HG03469 (cell line): ENCODE data around the gene PPP2R2C.

Experiments
- ATAC-seq: cut with Tn5 transposase; IDR thresholded peaks from one replicate; pipeline ENCODE4 v1.9.1; 2021; ENCODE audit warnings: mild to moderate bottlenecking, moderate library complexity, moderate number of reproducible peaks; ENCODE audit not compliant: unreplicated experiment

The PPP2R2C gene

DNA sequence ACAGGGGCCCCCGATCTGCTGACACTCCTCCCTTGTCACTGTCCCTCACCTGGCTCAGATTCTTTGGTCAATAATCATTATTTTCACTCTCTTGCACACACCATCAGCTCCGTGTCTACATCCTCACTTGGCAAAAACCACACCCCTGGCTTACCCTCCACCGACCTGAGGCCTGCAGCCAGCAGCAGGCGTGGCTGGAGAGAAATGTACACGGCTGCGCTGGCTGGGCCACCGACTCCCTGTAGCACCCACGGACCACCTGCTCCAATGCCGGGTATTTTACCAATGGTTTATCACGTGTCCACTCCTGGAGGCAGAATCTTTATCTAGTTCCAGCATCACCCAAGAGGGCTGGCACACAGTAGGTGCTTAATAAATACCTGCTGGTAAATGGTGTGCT, 104.3 kb downstream of the PPP2R2C start:
- ATAC-seq = no peak

DNA sequence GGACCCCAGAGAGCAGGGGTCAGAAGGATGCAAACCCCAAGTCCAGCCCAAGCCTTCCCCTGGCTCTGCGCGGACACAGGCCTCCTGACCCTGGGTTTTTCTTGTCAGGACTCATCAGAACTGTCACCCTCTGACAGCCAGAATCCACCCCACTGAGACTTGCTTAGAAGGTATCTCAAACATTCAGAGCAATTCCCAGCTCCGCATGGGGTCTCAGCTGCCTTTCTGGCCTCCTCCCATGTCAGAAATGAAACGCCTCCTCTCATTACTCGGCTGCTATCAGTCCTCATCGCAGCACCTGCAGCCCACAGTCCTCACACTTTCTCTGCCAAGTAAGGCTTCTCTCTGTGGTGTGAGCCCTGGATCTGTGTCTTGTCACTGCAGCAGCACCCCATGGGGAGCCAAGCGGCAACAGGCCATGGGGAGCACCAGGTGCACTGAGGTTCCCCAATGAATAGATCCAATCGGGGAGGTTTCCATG, 105.0 kb downstream of the PPP2R2C start:
- ATAC-seq = no peak

DNA sequence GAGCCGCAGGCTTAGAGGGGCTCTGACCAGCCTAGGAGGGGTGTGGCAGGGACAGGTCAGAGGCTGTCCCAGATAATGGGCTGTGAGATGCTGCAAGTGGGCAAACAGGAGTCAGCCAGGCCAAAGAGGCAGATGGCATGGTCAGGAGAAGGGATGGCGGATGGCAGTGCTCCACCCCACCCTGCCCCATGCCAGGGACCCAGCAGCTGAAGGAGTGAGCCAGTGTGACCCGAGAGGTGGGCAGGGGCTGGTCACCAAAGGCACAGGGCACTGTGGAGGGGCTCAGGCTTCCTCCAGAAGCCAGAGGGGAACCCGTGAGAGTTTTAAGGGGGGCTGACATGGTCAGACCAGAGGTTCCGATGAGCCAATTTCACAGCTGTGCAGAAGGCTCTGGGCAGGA, 105.8 kb downstream of the PPP2R2C start:
- ATAC-seq = no peak

DNA sequence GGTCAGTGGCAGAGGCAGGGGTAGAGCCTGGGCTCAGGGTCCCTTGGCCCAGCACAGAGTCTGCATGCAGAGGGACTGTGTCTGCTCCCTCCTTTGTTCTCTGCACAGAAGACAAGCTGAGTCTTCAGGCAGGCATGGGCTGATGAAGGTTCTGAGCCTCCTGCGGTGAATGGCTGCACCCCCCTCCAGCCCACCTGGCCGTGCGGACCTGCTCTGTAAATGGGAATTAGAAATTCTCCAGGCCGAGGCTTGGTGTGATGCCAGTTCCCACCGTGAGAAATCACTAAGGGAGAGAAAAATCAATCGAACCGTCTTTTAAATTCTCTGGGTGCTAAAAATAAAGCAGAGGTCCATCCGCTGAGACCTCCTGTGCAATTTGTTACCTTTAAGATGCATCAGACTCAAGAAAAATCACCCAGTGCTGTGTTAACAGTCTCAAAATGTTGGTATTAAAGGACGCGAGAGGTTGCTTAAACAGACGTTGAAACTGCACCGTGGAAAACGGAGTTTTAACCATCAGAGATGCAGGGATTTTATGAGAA, 106.8 kb downstream of the PPP2R2C start:
- no peak for ATAC-seq

DNA sequence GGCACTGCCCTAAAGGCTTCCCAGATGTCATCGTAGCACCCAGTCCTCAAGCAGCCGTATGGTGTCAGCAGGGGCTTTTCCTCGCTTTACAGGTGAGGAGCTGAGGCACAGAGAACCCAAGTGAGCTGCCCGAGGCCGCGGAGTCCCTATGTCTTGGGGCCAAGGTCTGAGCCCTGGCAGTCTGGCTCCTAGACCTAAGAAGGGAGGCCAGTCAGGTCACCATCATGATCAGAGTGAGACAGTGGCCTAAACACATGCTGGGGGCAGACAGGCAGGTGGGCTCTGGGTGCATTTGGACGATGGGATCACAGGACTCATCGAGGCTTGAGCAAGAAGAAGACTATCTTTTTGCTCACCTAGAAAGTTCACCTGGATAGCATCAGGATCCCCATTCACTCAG, 107.8 kb downstream of the PPP2R2C start:
- ATAC-seq = no peak

DNA sequence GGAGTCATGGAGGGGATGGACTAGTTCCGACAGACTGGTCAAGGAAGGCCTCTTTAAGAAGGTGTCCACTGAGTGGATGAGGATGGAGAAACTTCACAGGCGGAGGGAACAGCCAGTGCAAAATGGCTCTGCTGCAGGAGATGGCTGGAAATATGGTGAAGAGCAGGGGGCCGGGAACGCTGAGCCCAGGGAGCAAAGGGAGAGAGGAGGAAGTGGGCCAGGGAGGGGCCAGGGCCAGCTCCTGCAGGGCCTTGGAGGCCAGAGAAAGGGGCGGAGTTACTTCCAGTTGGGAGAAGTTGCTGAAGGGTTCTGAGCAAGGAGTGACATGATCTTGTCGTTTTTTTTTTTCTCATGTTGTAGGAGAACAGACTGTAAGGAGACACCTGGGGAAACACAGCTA, 108.3 kb downstream of the PPP2R2C start:
- no peak for ATAC-seq

DNA sequence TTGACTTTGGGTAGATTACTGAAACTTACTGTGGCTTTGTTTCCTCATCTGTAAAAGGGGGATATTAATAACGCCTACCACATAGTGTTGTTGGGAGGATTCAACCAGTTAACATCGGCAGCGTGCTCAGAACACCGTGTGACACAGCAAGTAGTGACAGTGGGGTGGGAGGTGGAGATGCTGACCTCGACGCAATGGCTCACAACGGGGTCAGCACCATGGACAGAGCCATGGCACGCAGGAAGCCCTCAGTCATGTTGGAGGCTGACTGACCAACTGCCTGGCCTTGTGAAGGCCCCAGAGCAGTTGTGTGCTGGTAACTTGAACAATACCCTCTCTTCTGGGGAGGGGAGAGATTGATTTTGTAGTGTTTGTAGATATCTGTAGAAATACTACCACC, 109.5 kb downstream of the PPP2R2C start:
- ATAC-seq = no peak

DNA sequence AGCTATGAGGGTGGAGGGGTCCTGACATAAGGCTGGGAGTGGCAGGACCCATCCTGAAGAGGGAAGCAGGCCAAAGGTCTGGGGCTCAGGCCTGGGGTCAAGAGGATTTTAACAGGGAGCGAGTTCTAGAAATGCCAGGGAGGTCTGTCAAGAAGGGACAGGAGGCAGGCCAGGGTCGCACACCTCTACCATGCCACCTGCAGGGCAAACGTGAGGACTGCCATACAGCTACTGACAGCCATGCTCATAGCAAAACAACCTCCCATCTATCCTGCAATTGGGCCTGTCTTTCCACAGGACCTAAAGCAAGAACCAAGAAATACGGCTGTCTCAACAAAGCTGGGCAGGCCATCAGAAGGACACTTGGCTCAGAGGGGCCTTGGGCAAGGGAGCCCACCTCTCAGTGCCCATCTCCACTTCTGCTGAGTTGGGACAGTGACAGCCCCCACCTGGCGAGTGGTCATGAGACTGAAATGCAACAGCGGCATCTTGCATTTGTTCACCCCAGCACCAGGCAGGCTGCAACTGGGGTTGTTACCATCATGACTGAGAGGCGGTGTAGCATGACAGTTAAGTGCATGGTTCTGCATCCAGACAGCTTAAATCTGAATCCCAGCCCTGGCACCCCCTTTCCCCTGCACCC, 110.0 kb downstream of the PPP2R2C start:
- ATAC-seq = no peak

DNA sequence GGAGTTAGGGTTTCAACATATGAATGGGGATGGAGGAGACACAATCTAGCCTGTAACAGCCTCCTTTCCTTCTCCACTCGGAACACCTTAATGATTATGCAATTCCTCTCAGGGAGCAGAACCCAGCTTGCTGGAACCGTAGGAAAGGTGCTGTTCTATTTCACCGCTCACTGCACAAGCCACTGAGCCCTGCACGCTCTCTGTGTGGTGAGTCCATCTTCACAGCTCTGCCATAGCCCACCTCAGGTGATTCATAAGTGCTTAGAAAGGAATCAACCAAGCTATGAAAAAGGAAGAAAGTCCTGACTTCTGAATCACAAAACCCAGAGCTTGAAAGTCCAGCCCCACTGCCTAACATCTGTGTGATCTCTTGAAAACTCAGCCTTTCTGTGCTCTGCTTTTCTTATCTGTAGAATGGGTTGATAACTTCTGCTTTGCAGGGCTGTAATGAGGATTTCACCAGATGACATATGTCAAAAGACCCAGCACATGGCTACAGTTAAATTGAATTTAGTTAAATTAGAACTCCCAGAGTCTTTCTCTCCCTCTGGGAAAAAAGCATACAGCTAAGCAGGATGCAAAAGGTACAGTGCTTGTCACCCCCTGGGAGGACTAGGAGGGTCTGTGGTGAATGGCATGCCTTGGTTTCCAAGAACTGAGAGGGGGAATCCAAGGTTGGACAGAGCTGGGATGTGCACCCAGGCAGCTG, 111.2 kb downstream of the PPP2R2C start:
- no peak for ATAC-seq

DNA sequence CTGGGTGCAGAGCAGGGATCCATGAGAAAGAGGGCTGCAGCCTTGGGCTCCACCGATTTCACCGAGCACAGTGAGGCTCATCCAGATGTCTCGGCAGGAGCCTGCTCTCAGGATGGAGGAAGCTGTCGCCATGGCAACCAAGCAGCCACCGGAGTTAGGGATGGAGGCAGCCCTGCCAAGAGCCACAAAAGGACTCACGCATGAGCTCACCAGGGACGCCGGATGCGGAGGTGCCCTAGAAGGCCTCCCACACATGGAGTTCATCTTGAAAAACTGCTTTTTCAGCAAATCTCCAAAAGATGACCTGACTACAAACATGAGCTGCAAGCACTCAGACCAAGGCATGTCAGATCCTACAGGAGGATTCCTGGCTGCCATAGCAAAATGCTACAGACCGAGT, 112.0 kb downstream of the PPP2R2C start:
- ATAC-seq = no peak

DNA sequence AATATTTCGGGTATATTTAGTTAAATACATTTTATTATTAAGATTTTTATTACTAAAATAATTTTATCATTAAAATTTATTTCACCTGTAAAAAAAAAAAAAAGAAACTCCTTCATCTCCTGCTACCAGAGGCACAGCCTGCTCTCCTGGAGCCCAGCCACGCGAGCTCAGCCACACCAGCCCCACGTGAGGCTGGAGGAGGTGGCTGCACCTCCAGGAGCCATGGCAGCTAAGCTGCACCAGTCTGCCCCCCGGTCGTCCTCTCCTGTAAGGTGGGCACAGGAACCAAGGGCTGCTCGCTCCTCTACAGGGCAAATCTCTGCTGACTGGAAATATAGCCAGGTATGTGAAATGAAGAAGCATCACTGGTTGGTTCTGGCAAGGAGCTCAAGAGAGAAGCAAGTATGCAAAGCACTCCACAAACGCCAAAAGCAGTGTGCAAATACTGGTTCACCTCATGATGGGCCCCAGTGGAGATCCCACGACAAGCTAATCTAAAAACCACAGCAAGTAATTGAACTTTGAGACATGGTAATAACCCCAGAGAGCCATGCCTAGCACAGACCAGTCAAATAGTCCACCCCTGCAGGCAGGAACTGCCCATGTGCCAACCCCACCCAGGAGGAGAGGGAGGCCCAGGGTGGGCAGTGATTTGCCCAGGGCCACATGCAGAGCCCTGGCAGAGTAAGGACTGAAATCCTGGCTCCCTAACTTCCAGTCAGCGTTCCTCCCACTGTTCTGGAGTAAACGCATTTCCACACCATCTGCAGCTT, 112.7 kb downstream of the PPP2R2C start:
- ATAC-seq = no peak

DNA sequence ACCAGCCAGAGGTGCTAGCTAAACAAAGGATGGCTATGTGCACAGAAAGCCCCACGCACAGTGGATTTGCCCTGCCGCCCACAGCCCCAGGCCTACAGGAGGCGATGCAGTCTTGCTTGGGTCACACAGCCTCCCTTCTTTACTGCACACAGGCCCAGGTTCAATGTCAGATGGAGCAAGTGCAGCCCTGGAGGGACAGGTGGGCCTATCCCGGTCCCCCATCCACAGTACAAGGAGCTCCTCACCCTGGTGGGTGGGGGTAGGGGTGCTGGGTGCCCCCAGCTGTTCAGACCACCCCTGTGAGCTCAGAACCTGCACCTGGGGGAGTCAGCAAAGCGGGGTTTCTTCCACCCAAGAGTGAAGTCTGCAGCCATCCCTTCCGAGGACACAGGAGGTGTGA, 114.9 kb downstream of the PPP2R2C start:
- ATAC-seq = no peak

DNA sequence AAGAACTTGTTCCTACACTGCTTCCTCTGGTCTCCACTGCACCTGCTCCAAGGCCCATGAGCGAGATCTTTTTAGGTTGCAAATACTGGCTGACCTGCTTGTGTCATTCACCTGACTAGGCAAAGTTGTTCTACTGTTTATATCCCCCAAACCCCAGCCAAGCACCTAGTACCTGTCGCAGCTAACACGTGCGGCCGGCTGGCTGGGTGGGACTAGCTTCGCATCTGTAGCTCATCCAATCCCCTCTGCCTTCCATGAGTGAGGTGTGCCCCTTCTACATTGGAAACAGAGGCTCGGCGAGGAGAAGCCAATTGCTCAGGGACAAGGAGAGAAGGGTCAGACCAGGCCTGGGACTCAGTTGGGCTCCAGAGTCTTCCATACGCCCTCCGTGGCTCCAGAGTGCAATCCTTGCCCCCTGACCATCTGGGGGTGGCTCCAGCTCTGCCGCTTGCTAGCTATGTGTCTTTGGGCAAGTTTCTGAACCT, 116.3 kb downstream of the PPP2R2C start:
- ATAC-seq = no peak

DNA sequence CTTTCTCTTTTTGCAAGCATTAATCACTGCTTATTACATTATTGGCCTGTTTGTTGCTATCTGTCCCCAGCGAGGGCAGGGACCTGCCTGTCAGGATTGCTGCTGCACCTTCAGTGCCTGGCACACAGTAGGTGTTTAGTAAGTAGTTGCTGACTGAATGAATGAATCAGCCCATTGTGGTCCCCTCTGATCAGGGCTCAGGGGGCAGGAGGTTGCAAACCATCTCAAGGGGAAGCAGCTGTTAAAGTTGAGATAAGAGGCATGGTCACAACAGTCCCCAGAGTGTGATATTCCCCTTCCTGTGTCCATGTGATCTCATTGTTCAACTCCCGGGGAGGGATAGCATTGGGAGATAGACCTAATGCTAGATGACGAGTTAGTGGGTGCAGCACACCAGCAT, 117.4 kb downstream of the PPP2R2C start:
- no peak for ATAC-seq

DNA sequence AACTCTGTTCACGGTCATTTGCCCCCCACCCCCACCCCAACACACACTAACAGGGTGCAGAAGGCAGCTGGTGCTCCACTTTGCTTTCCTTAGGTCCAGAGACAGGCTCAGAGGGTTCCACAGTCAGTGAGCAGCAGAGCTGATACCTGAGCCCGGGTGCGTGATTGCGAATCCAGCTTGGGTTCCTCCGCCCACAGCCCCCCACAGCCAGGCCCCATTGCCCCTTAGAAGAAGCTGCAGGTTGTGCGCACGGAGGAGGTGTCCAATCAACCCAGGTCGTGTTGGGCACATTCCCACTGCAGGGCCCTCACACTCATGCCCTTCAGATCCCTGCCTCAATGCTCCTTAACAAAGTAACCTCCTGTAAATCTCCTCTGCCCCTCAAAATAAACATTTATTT, 117.8 kb downstream of the PPP2R2C start:
- no peak for ATAC-seq

DNA sequence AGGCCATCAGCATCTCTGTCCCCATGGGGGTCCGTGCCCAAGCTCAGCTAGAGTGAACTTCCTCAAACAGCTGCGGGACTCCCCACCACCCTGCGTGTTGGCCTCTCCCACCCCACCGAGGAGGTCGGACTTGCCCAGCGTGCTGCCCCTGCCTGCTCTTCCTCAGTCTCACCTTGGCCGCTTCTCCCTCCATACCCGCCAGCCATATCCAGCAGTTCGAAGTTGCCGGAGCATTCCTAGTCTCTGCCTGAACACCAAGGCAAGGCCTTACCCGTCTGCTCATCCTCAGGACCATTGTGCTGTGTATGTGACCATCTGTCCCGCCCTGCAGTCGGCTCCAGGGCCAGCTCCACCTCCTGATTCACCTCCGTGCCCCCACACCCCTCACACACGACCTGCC, 118.3 kb downstream of the PPP2R2C start:
- ATAC-seq = no peak

DNA sequence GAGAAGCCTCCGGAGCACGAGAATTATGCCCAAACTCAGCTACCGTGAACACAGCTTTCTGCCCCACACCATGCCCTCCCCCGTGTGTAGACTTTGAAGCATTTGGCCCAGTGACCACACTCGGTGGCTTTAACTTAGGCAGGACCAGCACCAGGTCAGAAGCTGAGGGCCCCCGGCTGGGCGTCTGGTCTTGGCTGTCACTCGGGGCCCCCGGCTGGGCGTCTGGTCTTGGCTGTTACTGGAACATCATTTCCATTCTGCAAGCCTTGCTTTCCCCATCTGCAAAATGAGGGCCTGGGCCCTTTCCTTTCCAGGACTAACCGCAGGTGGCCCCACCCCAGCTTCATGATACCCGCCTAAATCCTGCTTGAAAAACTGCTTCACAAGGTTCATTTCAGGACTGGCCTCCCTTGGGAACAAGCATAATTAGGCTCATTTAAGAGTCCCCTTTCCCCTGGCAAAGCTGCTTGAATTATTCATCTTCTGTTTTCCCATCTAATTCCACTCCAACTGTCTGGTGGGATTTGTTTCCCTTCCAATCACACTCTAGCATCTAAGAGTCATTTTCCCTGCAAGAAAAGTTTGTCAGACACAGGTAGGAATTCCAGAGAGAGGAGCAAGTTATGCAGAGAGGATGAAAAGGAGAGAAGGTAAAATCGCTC, 120.3 kb downstream of the PPP2R2C start:
- ATAC-seq = no peak

DNA sequence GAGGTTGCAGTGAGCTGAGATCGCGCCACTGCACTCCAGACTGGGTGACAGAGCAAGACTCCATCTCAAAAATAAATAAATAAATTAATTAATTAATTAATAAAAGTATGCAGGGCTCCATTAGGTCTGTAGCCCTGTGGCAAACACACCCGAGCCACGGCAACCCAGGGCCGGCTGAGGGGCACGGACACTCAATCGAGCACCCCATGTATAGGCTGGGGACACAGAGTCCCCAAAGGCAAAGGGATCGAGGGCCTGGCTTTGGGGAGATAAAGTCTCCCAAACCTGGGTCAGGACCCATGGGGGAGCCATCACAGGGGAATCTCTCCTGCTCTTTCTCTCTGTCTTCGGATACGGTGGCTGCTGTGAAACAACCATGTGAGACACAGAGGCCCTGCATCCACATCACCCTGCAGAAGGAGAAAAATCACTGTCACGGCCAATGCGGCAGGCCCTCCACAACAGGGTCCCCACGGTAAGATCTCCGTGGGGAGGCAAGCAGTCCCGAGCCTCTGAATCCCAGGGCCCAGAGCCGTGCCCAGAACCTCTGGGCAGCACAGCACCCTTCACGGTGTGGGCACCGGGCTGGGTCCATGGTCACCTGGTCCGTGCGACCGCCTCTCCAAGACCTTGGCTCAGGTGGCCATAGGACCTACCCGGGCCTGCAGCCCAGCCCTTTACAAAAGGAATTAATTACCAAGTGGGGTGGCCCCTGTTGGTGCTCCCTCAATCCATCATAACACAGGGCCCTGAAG, 121.0 kb downstream of the PPP2R2C start:
- no peak for ATAC-seq

DNA sequence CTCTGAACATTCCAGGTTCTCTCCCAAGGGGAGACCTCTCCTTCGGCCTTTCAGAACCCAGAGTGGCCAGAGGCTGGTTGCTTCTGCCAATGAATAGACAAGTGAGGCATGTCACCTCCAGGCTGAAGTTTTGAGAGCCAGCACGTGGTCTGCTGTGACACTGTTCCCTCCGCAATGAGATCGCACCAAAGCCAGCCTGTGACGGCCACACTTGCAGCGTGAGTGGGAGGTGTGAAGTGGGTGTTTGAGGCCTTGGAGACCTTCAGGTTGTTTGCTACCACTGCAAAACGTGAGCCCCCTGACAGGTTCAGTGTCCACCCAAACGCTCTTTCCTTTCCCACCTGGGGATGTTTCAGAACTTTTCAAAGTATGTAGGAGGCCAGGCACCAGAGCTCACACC, 121.8 kb downstream of the PPP2R2C start:
- no peak for ATAC-seq

DNA sequence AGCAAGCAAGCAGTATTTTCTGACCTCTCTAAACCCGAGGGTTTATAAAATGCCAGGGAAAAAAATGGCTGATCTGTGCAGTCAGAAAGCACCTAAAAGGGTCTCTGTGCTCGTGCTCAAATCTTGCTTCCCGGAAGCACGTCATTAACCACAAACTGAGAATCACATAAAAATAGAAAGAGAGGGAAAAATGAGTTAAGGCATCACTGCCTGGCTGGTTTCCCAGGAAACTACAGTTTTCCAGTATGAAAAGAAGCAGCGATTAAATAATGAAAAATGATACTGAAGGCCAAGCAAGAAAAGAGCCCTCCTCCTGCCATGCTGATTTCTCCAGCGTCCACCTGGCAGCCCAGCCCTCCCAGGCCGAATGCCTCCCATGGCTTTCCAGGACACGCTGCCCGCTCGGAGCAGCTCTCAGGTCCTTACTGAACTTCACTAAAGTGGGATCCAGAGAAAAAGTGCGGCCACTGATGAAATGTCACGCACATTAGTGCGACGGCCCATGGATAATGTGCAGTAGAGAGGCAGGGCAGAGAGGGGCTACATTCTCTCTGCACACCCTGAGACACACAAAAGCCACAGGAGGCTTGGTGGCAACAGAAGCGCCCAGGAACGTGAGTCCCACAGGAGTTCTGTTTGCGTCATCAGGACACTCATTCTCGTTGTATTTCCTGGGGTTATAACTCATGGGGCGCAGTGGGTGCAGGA, 122.4 kb downstream of the PPP2R2C start:
- no peak for ATAC-seq
